ENCODE results near the gene ZCCHC14. TPM values are rescaled to one million over a fixed set of nuclear protein-coding genes. Genes with fewer than 3 reads are reported as not detected.

ZCCHC14 gene
- total RNA-seq, 1 experiment from 2014 or later = 33.1 TPM

DNA sequence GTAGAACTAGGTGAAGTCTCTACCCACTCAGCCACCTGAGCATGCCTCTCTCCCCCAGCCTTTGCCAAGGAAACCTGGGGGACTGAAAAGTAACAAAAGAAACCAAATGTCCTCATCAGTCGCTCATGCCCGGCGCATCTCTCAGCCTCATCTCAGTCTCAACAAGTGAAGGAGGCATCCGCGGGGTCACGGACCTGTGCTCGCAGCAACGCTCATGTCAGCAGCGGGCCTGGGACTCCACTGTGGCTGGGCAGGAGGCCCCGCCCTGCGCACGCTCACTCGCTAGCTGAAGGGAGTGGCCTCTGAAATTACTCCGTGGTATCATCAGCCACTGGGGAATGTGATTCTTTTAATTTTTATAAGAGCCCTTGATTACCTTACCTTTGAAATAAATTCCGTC is 69.4 kb downstream of the ZCCHC14 start:
- peaks cover 5% of the 10 kb centered on the region for H3K36me3 ChIP-seq (ENCODE audit: control insufficient read depth, insufficient read depth, low read length)
- no peaks in the 10 kb centered on the region for H3K27me3 ChIP-seq (replicated peaks; ENCODE audit: control insufficient read depth, insufficient read depth, low read length)
- no peak overlapping the region for H3K27ac Mint-ChIP-seq (ENCODE audit: unreplicated experiment)
- ChIA-PET POLR2A (no interaction called here), CTCF (no interaction called here)
- no peaks in the 10 kb centered on the region for H3K9me3 ChIP-seq
- peaks cover 1% of the 10 kb centered on the region for H3K4me1 Mint-ChIP-seq (ENCODE audit: low read depth, unreplicated experiment)
- peaks cover 38% of the 10 kb centered on the region for H3K36me3 Mint-ChIP-seq (ENCODE audit: insufficient read depth, unreplicated experiment)
- H3K4me3 ChIP-seq (ENCODE audit: low read depth, low read length) = no peak overlapping the region
- peaks cover 7% of the 10 kb centered on the region for H3K4me1 ChIP-seq
- no peaks in the 10 kb centered on the region for H3K27me3 Mint-ChIP-seq (ENCODE audit: insufficient read depth, unreplicated experiment)
- H3K9me3 Mint-ChIP-seq (ENCODE audit: unreplicated experiment) = no peaks in the 10 kb centered on the region
- BruUV-seq (replicated peaks) = no TSS peak
- TF ChIP-seq, protein P1, sequence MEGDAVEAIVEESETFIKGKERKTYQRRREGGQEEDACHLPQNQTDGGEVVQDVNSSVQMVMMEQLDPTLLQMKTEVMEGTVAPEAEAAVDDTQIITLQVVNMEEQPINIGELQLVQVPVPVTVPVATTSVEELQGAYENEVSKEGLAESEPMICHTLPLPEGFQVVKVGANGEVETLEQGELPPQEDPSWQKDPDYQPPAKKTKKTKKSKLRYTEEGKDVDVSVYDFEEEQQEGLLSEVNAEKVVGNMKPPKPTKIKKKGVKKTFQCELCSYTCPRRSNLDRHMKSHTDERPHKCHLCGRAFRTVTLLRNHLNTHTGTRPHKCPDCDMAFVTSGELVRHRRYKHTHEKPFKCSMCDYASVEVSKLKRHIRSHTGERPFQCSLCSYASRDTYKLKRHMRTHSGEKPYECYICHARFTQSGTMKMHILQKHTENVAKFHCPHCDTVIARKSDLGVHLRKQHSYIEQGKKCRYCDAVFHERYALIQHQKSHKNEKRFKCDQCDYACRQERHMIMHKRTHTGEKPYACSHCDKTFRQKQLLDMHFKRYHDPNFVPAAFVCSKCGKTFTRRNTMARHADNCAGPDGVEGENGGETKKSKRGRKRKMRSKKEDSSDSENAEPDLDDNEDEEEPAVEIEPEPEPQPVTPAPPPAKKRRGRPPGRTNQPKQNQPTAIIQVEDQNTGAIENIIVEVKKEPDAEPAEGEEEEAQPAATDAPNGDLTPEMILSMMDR (IDR thresholded peaks at IDR 0.05; ENCODE audit: insufficient read depth in 1 of 2, low read depth in 1 of 2, low read length in 1 of 2, severe bottlenecking in 1 of 2, unreplicated experiment in 1 of 2) = no peak
- intact Hi-C loops (cut with micrococcal nuclease; ENCODE audit: unreplicated experiment) = no loop called here
- no peak for DNase-seq
- H3K4me3 Mint-ChIP-seq (ENCODE audit: unreplicated experiment) = no peak overlapping the region

DNA sequence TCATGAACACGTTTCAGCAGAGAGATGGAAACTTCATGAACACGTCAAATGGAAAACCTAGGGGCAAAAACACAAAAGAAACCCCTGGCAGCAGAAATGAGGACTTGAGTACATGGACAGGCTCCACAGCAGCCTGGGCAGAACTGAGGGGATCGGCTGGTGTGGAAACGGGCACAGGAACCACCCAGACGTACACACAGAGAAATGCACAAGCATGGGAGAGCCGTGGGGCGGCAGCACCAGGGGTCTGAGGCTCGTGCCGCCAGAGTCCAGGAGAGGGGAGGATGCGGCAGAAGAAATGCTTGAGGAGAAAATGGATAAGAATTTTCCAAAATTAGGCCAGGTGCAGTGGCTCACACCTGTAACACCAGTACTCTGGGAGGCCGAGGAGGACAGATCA is 70.7 kb downstream of the ZCCHC14 start:
- peaks cover 5% of the 10 kb centered on the region for H3K36me3 ChIP-seq (ENCODE audit: control insufficient read depth, insufficient read depth, low read length)
- DNase-seq = no peak
- no TSS peak for BruUV-seq (replicated peaks)
- Mint-ChIP-seq H3K27ac (ENCODE audit: unreplicated experiment) (no peak overlapping the region), H3K9me3 (ENCODE audit: unreplicated experiment) (no peaks in the 10 kb centered on the region), H3K27me3 (ENCODE audit: insufficient read depth, unreplicated experiment) (no peaks in the 10 kb centered on the region), H3K36me3 (ENCODE audit: insufficient read depth, unreplicated experiment) (peaks cover 48% of the 10 kb centered on the region), H3K4me1 (ENCODE audit: low read depth, unreplicated experiment) (peaks cover 10% of the 10 kb centered on the region), H3K4me3 (ENCODE audit: unreplicated experiment) (no peak overlapping the region)
- TF ChIP-seq, protein P1 (IDR thresholded peaks at IDR 0.05; ENCODE audit: insufficient read depth in 1 of 2, low read depth in 1 of 2, low read length in 1 of 2, severe bottlenecking in 1 of 2, unreplicated experiment in 1 of 2) = no peak
- peaks cover 12% of the 10 kb centered on the region for H3K4me1 ChIP-seq
- CTCF ChIA-PET = no interaction called here
- H3K9me3 ChIP-seq = no peaks in the 10 kb centered on the region
- POLR2A ChIA-PET = no interaction called here
- intact Hi-C loops (cut with micrococcal nuclease; ENCODE audit: unreplicated experiment) = no loop called here
- H3K4me3 ChIP-seq (ENCODE audit: low read depth, low read length) = no peak overlapping the region
- no peaks in the 10 kb centered on the region for H3K27me3 ChIP-seq (replicated peaks; ENCODE audit: control insufficient read depth, insufficient read depth, low read length)

DNA sequence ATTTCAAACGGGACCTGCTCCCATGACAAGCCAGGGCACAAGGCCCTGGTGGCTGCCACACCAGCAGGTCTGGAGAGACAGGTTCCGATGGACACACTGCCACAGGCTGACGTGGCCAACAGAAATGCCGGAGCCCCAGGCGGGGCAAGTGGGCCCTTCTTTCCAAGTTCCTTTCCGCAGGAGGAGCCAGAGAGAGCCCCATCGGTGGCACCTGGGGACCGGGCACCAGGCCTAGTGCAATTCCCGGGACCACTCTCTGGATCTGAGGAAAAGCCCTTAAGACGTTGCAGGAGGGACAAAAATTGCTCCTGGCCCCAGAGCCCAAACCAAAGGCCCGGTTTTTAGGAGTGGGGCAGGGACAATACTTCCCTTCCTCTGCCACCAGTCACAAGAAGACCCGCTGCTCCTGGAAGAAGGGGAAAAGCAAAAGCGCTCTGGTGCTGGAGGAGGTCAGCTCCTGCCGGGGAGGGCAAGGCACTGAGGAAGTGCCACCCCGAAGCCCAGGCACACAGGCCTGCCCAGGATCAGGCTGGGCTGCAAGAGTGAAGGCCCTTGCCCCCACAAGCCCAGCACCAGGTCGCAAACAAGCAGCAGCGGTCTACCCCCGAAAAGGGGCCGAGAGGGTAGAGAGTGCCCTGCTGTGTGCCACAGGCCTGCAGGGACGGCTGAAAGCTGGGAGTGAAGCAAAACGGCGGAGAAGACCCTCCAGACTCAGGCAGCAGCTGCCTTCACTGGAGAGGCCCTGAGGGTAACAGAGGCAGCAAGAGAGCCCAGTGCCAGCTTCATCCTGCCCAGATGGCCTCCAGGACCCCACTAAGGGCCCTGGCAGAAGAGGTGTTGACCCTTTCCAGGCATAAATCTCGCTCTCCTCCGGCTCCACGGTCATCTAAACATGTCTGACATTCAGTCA is 71.6 kb downstream of the ZCCHC14 start:
- H3K9me3 ChIP-seq = no peaks in the 10 kb centered on the region
- peaks cover 16% of the 10 kb centered on the region for H3K4me1 ChIP-seq
- H3K27me3 ChIP-seq (replicated peaks; ENCODE audit: control insufficient read depth, insufficient read depth, low read length) = no peaks in the 10 kb centered on the region
- intact Hi-C loops (cut with micrococcal nuclease; ENCODE audit: unreplicated experiment) = no loop called here
- no TSS peak for BruUV-seq (replicated peaks)
- TF ChIP-seq, protein P1 (IDR thresholded peaks at IDR 0.05; ENCODE audit: insufficient read depth in 1 of 2, low read depth in 1 of 2, low read length in 1 of 2, severe bottlenecking in 1 of 2, unreplicated experiment in 1 of 2) = no peak
- POLR2A ChIA-PET = no interaction called here
- H3K9me3 Mint-ChIP-seq (ENCODE audit: unreplicated experiment) = no peaks in the 10 kb centered on the region
- CTCF ChIA-PET = interaction anchor here (0.7 kb wide), 1 partner anchor 846 kb away, joined by 5 read pairs; no protein-coding TSS in a partner anchor
- H3K4me1 Mint-ChIP-seq (ENCODE audit: low read depth, unreplicated experiment) = peaks cover 10% of the 10 kb centered on the region
- peaks cover 53% of the 10 kb centered on the region for H3K36me3 Mint-ChIP-seq (ENCODE audit: insufficient read depth, unreplicated experiment)
- no peaks in the 10 kb centered on the region for H3K27me3 Mint-ChIP-seq (ENCODE audit: insufficient read depth, unreplicated experiment)
- DNase-seq = no peak
- no peak overlapping the region for H3K4me3 Mint-ChIP-seq (ENCODE audit: unreplicated experiment)
- no peak overlapping the region for H3K27ac Mint-ChIP-seq (ENCODE audit: unreplicated experiment)
- H3K4me3 ChIP-seq (ENCODE audit: low read depth, low read length) = no peak overlapping the region
- peaks cover 5% of the 10 kb centered on the region for H3K36me3 ChIP-seq (ENCODE audit: control insufficient read depth, insufficient read depth, low read length)

Measured in Caco-2 (cell line).